Neutrophil (primary cell): Measurements from ENCODE around the gene WDR64.
A peak's percentile ranks its signal among the peaks of the same experiment; 100 is the strongest.

ENCODE experiments used
- H3K27ac ChIP-seq: fragments of 200-600 bp; sonication (generic); 2 replicates; pipeline ENCODE4 v1.5.1; 2016; ENCODE audit warnings: mild to moderate bottlenecking, moderate library complexity
- H3K27me3 ChIP-seq: fragments of 200-600 bp; sonication (generic); 2 replicates; pipeline ENCODE4 v1.6.0; 2016; ENCODE audit warnings: mild to moderate bottlenecking
- H3K36me3 ChIP-seq: fragments of 200-600 bp; sonication (generic); 2 replicates; pipeline ENCODE4 v1.5.1; 2017
- H3K4me1 ChIP-seq, 2 experiments: fragments of 200-600 bp in 1 of 2; sonication (generic) in 1 of 2; 1 replicate in 1 of 2; 2 replicates in 1 of 2; pipeline versions ENCODE4 v1.5.1 to v1.6.1; 2013 to 2016; ENCODE audit warnings: low read depth in 1 of 2, low read length in 1 of 2, mild to moderate bottlenecking in 1 of 2, moderate library complexity in 1 of 2; ENCODE audit not compliant: control insufficient read depth in 1 of 2, insufficient read depth in 1 of 2
- H3K4me3 ChIP-seq, 2 experiments: fragments of 200-600 bp in 1 of 2; sonication (generic) in 1 of 2; 1 replicate in 1 of 2; 2 replicates in 1 of 2; pipeline ENCODE4 v1.5.1; 2013 to 2016; ENCODE audit warnings: low read depth in 1 of 2, low read length in 1 of 2, mild to moderate bottlenecking in 1 of 2, moderate library complexity in 1 of 2
- H3K9me3 ChIP-seq: fragments of 200-600 bp; sonication (generic); 2 replicates; pipeline ENCODE4 v1.5.1; 2016
- CTCF ChIP-seq: fragments of 200-600 bp; sonication (generic); IDR thresholded peaks from 2 replicates; pipeline ENCODE4 v1.5.1; 2016; ENCODE audit warnings: antibody characterized with exemption

Gene WDR64

GRCh38 chr1:241640867-241641622 is 11.0 kb upstream of the WDR64 start:
- H3K27me3 ChIP-seq, result no peaks in the 10 kb centered on the region
- peak overlapping the region; percentile 30 for H3K27ac ChIP-seq
- H3K4me1 ChIP-seq, result peaks cover 21 to 23% of the 10 kb centered on the region in 2 experiments
- no peaks in the 10 kb centered on the region for H3K36me3 ChIP-seq
- TF ChIP-seq CTCF, result no peak
- H3K9me3 ChIP-seq, result no peaks in the 10 kb centered on the region
- H3K4me3 ChIP-seq, result peak overlapping the region; percentile 74 to 87

- Histone ChIP-seq H3K27ac (no peak overlapping the region), H3K27me3 (no peaks in the 10 kb centered on the region), H3K9me3 (no peaks in the 10 kb centered on the region), H3K4me1 (peaks cover 21 to 23% of the 10 kb centered on the region in 2 experiments), H3K4me3 (no peak overlapping the region), H3K36me3 (no peaks in the 10 kb centered on the region)
- no peak for TF ChIP-seq CTCF
Measured at GRCh38 chr1:241641773-241642592, 10.1 kb upstream of the WDR64 start.

- Histone ChIP-seq H3K4me3 (no peak overlapping the region), H3K4me1 (peaks cover 18 to 20% of the 10 kb centered on the region in 2 experiments), H3K27me3 (no peaks in the 10 kb centered on the region), H3K27ac (no peak overlapping the region), H3K36me3 (no peaks in the 10 kb centered on the region), H3K9me3 (no peaks in the 10 kb centered on the region)
- no peak for TF ChIP-seq CTCF
Measured at GRCh38 chr1:241642593-241642944, 9.5 kb upstream of the WDR64 start.

GRCh38 chr1:241644259-241644658 is 7.8 kb upstream of the WDR64 start:
- Histone ChIP-seq H3K27me3 (peaks cover 6% of the 10 kb centered on the region), H3K4me1 (peaks cover 7 to 10% of the 10 kb centered on the region in 2 experiments), H3K36me3 (no peaks in the 10 kb centered on the region), H3K4me3 (no peak overlapping the region), H3K27ac (no peak overlapping the region), H3K9me3 (no peaks in the 10 kb centered on the region)
- no peak for TF ChIP-seq CTCF

- peaks cover 4 to 7% of the 10 kb centered on the region in 2 experiments for H3K4me1 ChIP-seq
- no peak overlapping the region for H3K27ac ChIP-seq
- H3K4me3 ChIP-seq, result no peak overlapping the region
- H3K36me3 ChIP-seq, result no peaks in the 10 kb centered on the region
- H3K9me3 ChIP-seq, result no peaks in the 10 kb centered on the region
- peaks cover 6% of the 10 kb centered on the region for H3K27me3 ChIP-seq
- TF ChIP-seq CTCF, result no peak
Measured at GRCh38 chr1:241645199-241645598, 6.9 kb upstream of the WDR64 start.
